Embryonic facial prominence (tissue), 1 donor: ENCODE data around the gene VPS13D.

Experiments
- DNase-seq: peaks from one replicate; pipeline ENCODE4 v3.0.0-alpha.2; 2016; ENCODE audit errors: extremely low spot score

VPS13D gene

GRCh38 chr1:12336413-12336812, 106.6 kb downstream of the VPS13D start:
- DNase-seq, result no peak

GRCh38 chr1:12338017-12338416, 108.2 kb downstream of the VPS13D start:
- no peak for DNase-seq

DNA sequence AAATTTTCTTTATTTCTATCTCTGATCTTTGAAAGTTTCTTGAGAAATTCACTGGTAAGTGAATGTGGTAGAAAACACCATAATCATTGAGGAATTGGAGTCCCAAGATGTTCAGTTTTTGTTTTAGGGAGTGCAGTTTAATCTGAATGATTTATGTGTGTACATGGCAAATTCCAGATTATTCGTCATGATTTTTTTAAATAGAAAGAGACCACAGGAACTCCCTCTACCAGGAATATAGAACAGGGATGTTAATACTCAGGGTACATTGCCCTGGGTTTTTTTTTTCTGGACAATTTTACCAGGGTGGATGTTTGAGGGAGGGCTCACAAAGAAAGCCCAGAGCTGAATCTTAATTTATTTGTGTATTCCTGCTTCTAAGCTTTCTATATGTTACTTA, 109.0 kb downstream of the VPS13D start:
- no peak for DNase-seq

- no peak for DNase-seq
Observed at GRCh38 chr1:12339396-12339795, 109.6 kb downstream of the VPS13D start.

DNA sequence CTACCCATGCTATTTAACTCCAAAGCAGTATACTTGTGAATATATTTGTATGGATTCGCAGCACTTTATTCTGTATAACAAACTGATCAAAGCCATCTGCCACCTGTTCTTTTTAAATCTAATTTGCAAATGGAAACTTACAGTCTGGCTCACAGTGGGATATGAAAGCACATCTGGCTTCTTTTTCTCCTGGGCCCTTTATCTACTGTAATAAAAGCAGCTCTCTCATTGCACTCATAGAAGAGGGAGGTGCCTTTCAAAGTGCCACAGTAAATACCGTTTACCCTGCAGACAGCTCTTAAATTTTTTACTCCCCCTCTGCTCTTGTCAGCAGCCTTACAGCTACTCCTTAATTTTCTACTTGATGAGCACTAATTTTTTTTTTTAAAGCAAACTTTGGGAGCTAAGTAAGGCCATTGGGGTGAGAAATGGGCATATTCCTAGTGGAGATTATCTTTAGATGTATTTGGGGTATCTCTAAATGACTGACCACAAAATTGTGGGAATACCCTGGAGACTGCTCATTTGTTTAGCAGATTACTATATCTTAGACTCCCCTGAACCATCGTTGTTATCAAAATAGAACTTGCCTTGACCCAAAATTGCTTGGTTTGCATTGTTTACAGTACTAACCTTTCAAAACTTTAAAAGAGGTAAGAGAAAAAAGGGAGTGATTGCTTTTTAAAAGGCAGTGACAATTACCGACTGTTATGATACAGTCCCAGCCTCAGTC, 110.1 kb downstream of the VPS13D start:
- DNase-seq, result no peak

DNA sequence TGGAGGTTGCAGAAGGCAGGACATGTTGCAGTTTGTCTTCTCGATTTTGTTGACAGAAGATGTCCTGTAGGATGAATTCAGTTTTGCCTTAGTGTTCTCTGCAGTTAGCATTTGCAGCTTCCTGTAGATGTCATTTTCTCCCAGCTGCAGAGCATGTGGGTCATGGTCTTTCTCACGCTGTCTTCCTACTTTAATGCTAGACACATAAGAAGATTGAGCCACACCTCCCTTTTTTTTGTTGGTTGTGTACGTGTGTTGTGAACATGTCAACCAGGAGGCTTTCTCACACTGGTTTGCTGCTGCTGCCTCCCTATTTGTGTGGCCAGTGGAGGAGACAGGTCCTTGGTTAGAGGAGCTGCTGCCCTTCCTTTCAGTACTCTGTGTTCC, 110.7 kb downstream of the VPS13D start:
- DNase-seq, result no peak

GRCh38 chr1:12341667-12342066, 111.8 kb downstream of the VPS13D start:
- DNase-seq, result no peak

DNA sequence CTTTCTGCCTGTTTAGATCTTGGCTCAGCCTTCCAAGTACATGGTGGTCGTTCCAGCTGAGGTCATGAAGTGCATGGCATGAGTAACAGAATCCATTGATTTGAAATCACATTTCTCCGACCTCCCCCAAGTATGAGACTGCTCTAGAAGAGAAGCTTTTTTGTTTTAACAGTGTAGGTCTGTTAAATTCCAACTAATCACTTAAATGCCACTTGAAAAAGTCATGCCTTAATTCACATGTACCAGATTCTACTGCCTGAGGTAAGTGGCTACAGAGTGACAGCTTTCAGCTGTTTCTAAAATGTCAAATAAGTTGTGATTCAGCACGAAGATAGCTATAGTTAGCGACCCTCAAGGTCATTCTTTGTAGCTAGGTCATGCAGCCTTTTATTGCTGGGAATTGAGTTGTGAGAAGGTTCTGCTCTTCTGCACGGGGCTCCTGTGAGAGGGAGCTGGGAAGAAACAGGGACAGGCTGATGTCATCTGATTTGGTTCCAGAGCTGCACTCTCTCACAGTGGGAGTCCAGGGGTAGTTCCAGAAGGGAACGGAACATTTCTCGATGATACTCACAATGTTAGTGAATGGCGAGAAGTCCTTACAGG, 112.7 kb downstream of the VPS13D start:
- DNase-seq, result no peak

DNA sequence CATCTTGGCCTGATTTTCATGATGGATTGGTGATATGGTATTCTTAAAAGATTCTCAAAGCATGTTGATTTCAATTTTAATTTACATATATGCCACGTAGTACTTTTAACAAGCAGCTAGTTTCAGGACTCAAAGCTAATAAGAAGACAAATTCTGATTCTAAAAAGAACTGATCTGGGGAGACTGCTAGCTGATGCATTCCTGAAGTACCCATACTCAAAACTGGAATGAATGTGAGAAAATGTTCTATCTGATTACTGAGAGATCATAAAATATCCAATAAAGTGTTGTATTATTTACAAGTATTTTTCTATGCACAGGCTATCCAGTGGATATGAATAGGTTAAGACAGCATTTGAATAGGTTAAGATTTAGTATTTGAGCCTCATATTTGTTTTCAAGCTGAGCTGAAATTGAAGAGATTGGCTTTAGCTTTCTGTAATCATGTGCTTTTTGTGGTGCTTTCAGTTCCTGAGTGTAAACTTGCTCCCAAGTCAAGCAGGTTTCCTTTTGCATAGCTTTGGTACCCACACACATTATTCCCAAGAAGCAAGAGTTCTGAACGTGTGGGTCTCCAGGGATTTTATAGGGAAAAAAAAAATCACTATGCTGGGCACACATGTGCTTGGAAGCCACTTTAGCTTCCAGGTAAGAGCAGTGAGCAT, 114.1 kb downstream of the VPS13D start:
- no peak for DNase-seq

DNA sequence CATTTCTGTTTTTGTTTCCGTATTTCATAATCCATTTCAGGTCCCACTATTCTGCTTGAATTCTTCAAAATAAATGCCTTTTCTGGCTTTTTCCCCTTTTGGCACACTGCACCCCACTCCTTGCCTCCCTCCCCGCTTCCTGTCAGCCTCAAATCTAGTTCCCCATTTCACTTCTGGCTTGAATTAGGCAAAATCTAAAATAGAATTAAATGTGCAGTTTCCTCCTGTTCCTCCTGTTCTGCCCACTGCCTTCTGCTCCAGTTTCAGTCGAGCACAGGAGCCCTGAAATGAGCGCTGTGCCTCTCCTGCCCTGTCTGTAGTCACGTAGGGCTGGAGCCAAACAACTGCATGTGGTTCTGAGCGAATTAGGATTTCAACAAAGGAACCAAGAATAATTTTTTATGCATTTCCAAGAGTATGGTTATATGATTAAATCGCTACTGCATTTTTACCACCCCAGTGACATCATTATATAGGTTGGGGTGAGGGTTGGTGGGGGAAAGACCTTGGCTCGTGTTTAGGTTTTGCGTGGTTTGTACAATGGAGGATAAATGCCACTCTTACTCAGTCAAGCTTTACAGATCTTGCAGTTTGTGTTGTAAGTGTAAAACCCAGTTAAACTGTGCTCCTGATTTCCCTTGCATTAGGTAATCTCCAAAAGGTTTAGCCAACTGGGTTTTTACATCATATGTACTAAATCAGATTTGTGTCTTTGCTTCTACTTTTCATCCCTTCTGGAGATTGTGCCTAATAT, 114.9 kb downstream of the VPS13D start:
- peak; percentile 33 for DNase-seq

DNA sequence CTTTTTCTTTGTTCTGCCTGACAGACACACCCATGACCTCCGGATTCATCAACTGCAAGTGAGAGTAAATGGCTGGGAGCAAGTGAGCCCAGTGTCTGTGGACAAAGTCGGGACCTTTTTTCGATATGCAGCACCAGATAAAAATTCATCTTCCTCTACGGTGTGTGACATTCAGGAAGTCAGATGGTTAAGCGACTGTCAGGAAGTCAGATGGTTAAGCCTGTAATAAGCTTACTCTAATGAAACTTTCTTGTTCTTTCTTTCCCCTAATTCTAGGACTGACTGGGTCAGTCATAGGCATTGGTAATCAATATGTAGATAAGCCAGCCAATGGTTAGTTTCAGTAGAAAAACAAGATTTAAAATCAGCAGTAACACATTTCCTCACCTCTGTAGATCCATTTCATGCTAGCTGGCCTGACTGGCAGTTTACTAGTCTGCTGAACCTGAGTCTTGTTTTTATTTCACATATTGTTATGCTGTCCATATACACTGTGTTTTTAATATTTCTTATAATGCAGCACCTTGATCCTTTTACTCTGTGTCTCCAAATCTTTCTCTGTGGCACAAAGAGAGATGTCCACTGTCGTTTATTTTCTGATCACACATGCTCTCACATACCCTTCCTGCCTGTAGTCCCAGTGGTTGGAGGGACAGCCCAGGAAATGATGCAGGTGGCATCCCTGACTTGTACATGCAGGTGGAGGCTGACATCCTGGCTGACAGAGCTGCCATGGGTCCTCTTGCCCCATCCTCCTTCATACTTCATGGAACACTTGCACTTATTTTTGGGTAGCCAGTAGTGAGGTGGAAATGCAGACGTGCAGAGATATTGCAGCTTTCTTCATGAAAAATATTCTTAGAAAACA, 115.8 kb downstream of the VPS13D start:
- no peak for DNase-seq

- DNase-seq, result no peak
Observed at GRCh38 chr1:12346483-12347151, 116.8 kb downstream of the VPS13D start.

DNA sequence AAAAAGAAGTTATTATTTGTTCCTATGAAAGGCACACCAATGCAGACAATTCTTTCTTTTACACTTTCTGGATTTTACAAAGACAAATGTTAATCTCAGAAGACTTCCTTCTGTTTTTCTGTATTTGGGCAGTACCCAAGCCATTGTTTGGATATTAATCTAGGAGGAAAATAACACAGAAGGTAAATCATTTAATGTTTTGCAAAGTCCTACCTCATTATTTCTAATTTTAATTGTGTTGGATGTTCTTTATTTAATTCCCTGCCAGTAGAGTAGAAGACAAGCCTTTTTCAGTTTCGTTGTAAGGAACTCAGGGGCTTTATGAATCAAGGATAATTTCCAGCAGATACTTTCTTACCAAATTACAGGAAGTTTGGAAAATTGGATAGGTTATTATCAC, 118.3 kb downstream of the VPS13D start:
- DNase-seq, result no peak

- DNase-seq, result no peak
Observed at GRCh38 chr1:12353981-12354380, 124.2 kb downstream of the VPS13D start.

- DNase-seq, result peak; percentile 48
Observed at GRCh38 chr1:12356004-12356890, 126.4 kb downstream of the VPS13D start.

GRCh38 chr1:12358499-12358898, 128.7 kb downstream of the VPS13D start:
- no peak for DNase-seq

DNA sequence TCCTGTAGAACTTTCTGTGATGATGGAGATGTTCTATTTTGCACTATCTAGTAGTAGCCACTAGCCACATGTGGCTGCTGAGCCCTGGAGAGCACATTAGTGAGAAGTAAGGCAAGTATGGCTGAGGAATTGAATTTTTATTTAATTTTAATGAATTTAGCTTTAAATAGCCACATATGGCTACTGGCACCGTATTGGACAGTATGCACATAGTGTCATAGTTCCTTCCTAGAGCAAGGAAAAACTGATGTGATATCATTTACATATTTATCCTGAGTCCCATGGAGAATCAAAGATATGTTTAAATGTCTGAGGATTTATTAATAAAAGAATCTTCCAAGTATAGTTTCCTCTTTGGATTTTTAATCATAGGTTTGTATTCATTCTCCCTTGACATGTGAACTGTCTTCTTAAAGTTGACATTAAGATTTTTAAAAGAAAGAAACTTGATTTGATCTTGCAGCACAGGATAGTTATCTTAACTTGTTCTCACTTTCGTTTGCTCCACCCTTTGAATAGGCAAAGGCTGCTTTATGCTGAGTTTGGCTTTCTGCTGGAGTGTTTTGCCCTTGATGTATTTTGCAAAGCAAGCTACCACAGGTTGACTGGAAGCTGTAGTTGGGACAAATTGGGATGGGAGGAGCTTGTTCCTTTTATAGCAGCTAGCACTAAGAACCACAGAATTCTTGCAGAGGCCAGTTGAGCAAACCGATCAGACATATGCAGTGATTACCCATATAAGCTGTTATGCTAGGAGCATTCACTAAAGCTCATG, 129.7 kb downstream of the VPS13D start:
- DNase-seq, result no peak

DNA sequence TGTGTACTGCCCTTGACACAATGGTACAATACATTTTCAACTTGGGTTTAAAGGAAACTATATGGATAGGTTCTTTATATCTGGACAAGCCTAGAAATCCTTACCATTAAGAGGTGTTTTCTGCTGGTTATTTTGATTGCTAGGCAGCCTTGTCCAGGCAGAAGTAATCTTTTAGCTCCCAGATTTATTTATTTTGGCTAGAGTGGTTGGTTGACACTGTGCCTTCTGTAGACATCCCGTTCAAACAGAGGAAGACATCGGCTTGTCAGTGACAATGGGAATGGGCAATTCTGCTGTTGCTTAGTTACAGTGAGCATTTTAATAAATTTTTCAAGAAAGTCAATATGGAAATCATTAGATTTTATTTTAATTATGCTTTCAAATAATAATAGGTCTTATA, 138.8 kb downstream of the VPS13D start:
- DNase-seq, result no peak

DNA sequence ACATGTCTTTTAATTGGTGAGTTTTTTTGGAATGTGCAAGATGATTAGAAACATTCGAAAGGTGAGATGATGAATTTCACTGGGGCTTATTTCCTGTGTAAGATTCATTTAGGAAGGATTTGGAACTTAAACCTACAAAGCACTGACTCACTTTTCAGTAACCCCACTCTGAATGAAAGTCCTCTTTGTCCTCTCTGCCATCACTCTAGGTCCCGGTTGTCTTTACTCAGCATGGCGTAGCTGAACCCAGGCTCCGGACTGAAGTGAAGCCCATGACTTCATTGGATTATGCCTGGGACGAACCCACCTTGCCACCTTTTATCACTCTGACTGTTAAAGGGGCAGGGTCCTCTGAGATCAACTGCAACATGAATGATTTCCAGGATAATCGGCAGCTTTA, 139.4 kb downstream of the VPS13D start:
- DNase-seq, result no peak
